ENCODE measurements around the gene EFNA5. TPM values are rescaled to one million over a fixed set of nuclear protein-coding genes. Genes with fewer than 3 reads are reported as not detected.

Gene EFNA5
- total and polyA plus RNA-seq, 10 of the 15 experiments (the other 5 are each of a cell fraction or from before 2014, with no cell fraction given), result 0.19 to 12.6 (median 3.9) TPM

DNA sequence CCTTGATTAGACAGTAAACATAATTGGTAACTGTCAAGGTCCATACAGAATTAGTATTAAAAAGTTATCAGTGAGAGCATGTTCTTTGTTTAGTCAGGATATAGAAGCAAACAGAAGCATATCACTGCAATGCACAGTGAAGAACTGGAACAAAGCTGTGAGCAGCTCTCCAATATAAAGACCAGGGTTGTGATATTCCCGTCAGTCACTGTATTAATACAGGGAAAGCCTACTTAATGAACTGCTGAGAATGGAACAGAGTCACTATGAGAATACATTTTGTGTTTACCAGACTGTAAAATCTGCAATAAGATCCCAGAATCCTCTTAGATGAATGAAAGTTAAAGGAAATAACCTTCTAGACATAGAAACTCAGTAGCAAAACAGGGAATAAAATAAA, 58.2 kb downstream of the EFNA5 start:
- Histone ChIP-seq H2AFZ (ENCODE audit: control insufficient read depth, low read depth, low read length) (no peak overlapping the region), H3K36me3 (ENCODE audit: control insufficient read depth in 2 of 2, insufficient read depth in 2 of 2, low read length in 1 of 2) (no peaks in the 10 kb centered on the region), H3K4me2 (ENCODE audit: control insufficient read depth, insufficient read depth) (no peak overlapping the region), H3K4me3 (no peak overlapping the region), H3K4me1 (ENCODE audit: control insufficient read depth, insufficient read depth, low read length) (no peaks in the 10 kb centered on the region), H3K9me3 (replicated peaks; ENCODE audit: control insufficient read depth, insufficient read depth, low read length) (peaks cover 2% of the 10 kb centered on the region; the same call in 2 of the 3 replicates), H3K27ac (ENCODE audit: control insufficient read depth, insufficient read depth) (no peak overlapping the region), H3K9ac (ENCODE audit: control insufficient read depth, insufficient read depth, low read length) (no peak overlapping the region), H3K79me2 (ENCODE audit: control insufficient read depth, insufficient read depth, low read length) (peaks cover 27% of the 10 kb centered on the region), H3K27me3 (replicated peaks in 1 of 2; ENCODE audit: control insufficient read depth in 2 of 2, insufficient read depth in 2 of 2, low read length in 1 of 2) (no peaks in the 10 kb centered on the region), H4K20me1 (ENCODE audit: control insufficient read depth, insufficient read depth) (no peaks in the 10 kb centered on the region)
- SMC1A ChIA-PET (ENCODE audit: uncharacterized antibody, unreplicated experiment), result interaction anchor here (0.5 kb wide), 1 partner anchor 49 kb away, joined by 3 read pairs; no protein-coding TSS in a partner anchor
- intact Hi-C loops (cut with micrococcal nuclease; ENCODE audit: unreplicated experiment) (no loop called here), in situ Hi-C loops (cut with MboI) (no loop called here)
- 0% methylated on average over 1 of the region's 1 CpG for WGBS (ENCODE audit: insufficient coverage, insufficient replicate concordance, low lambda C conversion rate, missing lambda C conversion rate)
- FAIRE-seq, result no peak
- TF ChIP-seq, protein P1, sequence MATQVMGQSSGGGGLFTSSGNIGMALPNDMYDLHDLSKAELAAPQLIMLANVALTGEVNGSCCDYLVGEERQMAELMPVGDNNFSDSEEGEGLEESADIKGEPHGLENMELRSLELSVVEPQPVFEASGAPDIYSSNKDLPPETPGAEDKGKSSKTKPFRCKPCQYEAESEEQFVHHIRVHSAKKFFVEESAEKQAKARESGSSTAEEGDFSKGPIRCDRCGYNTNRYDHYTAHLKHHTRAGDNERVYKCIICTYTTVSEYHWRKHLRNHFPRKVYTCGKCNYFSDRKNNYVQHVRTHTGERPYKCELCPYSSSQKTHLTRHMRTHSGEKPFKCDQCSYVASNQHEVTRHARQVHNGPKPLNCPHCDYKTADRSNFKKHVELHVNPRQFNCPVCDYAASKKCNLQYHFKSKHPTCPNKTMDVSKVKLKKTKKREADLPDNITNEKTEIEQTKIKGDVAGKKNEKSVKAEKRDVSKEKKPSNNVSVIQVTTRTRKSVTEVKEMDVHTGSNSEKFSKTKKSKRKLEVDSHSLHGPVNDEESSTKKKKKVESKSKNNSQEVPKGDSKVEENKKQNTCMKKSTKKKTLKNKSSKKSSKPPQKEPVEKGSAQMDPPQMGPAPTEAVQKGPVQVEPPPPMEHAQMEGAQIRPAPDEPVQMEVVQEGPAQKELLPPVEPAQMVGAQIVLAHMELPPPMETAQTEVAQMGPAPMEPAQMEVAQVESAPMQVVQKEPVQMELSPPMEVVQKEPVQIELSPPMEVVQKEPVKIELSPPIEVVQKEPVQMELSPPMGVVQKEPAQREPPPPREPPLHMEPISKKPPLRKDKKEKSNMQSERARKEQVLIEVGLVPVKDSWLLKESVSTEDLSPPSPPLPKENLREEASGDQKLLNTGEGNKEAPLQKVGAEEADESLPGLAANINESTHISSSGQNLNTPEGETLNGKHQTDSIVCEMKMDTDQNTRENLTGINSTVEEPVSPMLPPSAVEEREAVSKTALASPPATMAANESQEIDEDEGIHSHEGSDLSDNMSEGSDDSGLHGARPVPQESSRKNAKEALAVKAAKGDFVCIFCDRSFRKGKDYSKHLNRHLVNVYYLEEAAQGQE (IDR thresholded peaks at IDR 0.05; ENCODE audit: low read depth, low read length), result no peak
- no peak for TF ChIP-seq HDGF (IDR thresholded peaks at IDR 0.05)
- TF ChIP-seq NRF1 (conservative IDR thresholded peaks at IDR 0.05; ENCODE audit: low read depth, low read length), result no peak
- TF ChIP-seq SREBF2 (IDR thresholded peaks at IDR 0.05; ENCODE audit: low read length), result no peak
- TF ChIP-seq MTA3 (IDR thresholded peaks at IDR 0.05; ENCODE audit: borderline replicate concordance, low read length), result no peak
- TF ChIP-seq ZNF622 (IDR thresholded peaks at IDR 0.05), result no peak
- ATAC-seq, result no peak
- DNase-seq (ENCODE audit: low read depth, low spot score), result no peak
- POLR2A ChIA-PET, result no interaction called here
- RAD21 ChIA-PET (ENCODE audit: unreplicated experiment), result no interaction called here
- no TSS peak for BruUV-seq (replicated peaks)
- CTCF ChIA-PET, result no interaction called here
